Measurements from ENCODE around the gene BCO2.
"Not testable (repeated sequence)": the region's sequence is repeated elsewhere in the genome, so short reads cannot be mapped to it uniquely, and the experiment has no call there.

Gene BCO2, protein sequence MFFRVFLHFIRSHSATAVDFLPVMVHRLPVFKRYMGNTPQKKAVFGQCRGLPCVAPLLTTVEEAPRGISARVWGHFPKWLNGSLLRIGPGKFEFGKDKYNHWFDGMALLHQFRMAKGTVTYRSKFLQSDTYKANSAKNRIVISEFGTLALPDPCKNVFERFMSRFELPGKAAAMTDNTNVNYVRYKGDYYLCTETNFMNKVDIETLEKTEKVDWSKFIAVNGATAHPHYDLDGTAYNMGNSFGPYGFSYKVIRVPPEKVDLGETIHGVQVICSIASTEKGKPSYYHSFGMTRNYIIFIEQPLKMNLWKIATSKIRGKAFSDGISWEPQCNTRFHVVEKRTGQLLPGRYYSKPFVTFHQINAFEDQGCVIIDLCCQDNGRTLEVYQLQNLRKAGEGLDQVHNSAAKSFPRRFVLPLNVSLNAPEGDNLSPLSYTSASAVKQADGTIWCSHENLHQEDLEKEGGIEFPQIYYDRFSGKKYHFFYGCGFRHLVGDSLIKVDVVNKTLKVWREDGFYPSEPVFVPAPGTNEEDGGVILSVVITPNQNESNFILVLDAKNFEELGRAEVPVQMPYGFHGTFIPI

DNA sequence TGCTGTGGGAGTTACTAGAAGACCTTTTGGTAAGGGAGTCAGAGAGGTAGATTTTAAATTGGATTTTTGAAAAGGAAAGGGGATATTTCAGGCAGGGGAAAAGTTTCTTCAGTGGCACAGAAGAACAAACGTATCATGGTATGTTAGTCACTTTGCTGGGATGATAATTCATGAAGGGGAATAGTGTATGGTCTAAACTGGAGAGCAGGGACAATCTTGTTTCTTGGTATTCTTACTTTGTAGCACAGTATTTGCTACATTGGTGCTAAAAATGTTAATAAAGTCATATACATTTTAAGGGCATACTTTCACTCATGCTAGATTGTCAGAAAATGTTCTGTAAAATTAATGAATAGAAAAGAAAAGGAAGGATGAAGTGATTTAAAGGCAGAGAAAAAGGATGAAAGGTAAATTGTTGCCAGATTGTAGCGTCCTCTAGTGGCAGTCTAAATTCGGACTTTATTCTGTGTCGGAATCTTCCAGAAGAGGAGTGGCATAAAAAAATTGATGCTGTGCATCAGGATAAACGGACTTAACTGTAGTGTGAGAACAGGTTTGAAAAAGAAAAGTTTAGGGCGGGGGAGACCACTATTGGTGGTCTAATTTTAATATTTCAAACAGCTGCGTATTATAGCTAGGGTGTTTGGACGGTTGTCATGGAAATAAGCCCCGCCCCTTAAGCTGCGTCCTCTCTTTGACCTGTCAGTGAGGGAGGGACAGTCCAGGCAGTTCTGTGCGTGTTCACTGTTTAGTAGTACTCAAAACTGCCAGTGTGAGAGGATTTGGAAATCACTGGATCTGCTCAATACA, at the start of gene BCO2:
TSS of gene BCO2 (plus strand) at position 724 of the 810 bp plus-strand sequence. CDS start 90 bp downstream, outside the sequence.
- peak; percentile 75 for DNase-seq

GRCh38 chr11:112127056-112127455, 48.3 kb upstream of the BCO2 start:
- no peak for DNase-seq

DNA sequence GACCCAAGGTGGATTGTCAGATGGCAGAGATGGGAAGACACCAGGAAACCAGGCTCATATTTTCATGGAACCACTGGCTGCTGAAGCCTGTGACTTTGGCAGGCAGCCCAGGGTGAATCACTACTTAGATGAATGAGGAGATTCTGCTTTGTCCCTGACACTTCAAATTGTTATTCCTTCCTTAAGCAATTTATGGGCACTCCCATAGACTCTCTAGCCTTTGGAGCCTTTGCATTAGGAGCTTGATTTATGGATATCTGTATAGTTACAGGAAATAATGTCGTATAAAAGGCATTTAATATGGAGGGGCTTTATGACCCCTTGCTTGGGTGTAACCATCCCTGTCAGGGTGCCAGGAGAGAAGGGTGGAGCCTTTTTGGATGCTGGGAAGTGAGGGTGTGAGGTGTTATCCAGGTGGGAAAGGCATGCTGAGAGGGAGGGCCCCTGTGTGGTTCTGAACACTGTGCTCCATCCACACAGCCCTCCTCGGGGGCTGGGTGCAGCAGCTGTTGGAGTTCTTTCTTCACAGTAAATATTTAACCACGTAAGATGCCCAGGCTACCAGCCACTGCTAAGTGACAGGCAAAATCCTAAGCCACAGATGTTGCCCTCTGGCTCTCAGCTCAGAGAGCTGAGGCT, 46.7 kb upstream of the BCO2 start:
- peak; percentile 62 for DNase-seq

GRCh38 chr11:112129656-112130055, 45.7 kb upstream of the BCO2 start:
- DNase-seq = peak; percentile 79

- no peak for DNase-seq
These were observed 42.6 kb upstream of the BCO2 start for GRCh38 chr11:112132737-112133136.

- no peak for DNase-seq
These were observed 40.8 kb upstream of the BCO2 start for GRCh38 chr11:112134473-112134872.

DNA sequence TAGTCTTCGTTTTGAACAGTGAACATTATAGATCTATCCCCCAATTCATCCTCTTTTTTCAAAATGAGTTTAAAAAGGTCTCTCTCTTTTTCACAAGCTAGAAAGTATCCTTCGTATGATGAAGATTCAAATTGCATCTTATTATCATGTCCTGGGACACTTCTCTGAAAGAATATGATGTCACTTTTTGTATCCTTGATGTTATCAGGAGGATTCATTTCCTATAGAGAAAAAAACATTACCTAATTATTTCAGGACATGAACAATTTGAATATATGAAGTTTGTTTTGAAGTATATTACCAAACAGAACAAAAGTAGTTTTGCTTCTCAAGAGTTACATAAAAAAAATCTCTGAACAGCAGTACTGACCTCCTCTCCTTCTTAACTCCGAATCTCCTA, 31.7 kb upstream of the BCO2 start:
- no peak for DNase-seq

DNA sequence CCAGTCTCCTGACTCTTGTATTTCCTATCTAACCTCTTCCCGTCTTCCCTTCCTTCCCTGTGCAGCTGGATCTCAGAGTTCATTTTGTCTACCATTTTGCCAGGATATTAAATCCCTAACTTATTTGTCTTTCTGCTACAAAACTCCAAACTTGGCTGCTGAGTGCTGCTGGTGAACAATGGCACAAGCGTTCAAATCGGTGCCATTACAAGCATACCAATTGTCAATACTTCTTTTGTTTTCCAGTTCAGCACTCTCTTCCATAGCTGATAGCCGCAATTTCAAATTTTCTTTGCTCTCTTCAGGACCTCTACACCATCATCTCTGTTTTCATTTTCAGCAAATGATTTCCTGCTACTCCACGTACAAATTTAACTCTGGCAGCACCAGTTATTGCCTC, 24.8 kb upstream of the BCO2 start:
- DNase-seq = no peak

DNA sequence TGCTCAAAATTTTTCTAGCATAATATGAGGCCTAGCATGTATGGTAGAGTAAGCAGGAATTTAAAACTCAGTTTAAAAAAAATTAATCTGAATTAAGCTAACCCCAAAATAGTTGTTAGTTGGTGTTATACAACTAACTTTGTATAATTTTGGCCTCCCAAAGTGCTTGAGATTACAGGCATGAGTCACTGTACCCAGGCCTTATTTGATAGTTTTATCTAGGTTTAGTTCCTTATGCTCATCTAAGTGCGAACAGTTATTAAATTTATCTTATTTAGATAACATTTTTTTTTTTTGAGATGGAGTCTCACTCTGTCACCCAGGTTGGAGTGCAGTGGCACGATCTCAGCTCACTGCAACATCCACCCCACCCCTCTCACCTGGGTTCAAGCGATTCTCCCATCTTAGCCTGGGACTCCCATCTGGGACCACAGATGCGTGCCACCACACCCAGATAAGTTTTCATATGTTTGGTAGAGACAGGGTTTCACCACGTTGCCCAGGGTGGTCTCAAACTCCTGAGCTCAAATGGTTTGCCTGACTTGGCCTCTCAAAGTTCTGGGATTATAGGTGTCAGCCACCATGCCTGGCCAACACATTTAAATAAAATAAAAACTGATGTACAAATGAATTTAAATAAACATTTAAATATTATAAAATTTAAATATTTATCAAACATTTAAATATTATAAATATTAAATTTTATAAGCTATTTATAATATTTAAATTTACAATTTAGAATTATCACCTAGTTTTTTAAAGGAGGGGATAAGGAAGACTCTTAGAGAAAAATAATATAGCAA, 19.0 kb upstream of the BCO2 start:
- no peak for DNase-seq

DNA sequence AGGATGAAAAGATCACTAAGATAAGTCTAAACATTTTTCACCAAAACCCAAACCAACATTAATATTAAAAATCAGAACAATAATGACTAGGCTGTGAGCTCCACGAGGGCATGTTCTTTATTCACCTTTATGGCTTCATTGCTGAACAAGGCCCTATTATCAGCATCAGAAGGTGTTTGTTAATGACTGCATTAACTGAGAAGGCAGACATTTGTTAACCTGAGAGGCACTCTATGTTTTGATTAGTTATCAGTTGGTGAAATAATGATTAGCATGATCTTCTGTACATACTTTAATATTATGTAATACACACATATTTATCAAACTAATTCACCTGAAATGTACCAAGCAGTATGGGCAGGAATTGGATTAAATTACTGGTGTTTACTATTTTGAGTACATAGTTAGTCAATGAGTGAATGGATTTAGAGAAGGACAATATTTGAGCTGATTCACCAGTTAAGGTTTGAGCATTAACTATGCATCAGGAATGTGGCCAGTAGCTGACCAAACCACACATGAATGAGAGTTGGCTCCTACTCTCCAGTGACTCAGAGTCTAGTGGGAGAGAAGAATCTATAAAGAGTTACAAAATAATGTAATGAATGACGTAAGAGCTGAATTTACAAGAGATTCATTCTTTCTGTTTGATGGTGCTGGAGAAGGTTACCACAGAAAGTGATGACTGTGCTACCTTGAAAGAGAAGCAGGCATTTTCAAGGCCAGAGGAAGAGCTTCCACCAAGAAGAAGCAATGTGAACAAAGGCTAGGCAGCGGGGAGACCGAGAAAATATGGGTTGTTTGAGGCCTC, 18.2 kb upstream of the BCO2 start:
- DNase-seq = peak; percentile 96

- peak; percentile 73 for DNase-seq
These were observed 15.9 kb upstream of the BCO2 start for GRCh38 chr11:112159098-112160065.

DNA sequence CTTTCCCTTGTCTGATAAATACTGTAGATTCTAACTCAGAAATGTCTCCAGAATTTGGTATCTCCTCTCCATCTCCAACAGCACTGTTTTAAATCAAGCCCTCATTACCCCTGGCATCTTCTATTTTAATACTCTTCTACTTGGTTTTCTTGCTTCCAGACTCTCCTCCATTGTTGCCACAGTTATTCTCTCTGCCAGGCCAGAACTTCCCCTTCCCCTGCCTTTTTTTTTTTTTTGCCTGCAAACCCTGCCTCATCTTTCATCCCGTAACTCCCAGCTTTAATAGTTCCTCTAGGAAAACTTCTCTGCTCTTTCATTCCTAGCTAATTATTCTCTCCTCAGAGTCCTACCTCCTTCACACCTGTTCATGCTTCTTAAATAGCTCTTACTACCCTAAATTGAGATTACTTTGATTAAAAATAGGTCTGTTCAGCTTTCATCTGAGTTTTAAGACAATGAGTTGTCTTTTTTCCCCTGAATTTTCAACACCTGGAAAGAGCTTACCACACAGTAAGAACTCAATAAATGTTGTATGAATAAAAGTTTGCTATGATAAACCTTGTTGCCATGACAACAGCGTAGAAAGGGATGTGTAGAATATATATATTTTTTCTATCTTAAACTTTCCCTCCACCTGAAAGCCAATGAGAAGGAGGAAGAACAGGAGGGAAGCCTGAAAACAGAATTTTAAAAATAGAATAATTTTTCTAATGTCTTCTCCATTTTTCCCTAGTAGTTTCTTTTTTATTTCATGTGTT, 15.0 kb upstream of the BCO2 start:
- peak; percentile 27 for DNase-seq

GRCh38 chr11:112161012-112161411, 14.3 kb upstream of the BCO2 start:
- peak; percentile 59 for DNase-seq

DNA sequence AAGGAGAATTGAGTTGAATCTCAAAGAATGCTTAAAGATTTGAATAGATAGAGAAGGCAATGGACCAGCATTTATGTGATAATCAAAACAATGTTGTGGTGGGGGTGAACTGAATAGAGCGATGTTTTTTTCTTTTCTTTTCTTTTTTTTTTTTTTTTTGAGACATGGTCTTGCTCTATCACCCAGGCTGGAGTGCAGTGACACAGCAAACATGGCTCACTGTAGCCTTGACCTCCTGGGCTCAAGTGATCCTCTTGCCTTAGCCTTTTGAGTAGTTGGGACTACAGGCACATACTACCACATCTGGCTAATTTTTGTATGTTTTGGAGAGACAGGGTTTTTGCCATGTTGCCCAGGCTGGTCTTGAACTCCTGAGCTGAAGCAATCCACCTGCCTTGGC, 13.1 kb upstream of the BCO2 start:
- DNase-seq = not testable (repeated sequence)

DNA sequence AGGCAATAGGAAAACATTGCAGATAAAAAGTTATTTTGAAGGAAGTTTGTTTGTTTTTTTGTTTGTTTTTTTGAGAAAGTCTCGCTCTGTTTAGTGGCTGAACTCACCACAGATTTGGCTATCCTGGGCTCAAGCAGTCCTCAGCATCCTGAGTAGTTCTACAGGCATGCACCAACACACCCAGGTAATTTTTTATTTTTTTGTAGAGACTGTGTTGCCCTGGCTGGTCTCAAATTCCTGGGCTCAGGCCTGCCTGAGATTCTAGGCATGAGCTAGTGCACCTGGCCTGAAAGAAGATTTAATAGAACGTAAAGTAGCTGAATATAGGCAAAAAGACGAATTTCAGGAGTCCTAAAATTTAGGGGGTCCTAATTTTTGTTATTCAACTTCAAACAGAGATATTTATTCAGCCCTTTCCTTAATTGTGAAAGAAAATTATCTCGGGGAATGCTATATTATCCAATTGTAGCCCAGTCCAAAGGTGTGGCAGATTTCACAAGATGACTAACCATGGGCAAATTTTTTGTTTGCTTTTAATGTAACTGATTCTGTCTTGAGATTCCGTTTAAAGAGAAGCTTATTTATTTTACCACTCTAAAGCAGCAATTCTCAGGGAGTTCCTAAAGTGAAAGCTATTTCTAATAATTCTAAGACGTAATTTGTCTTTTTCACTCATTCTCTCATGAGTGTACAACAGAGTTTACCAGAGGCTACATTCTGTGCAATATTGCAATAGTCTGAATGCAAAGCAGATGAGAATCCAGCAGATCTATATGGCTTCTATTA, 12.4 kb upstream of the BCO2 start:
- peak; percentile 43 for DNase-seq

DNA sequence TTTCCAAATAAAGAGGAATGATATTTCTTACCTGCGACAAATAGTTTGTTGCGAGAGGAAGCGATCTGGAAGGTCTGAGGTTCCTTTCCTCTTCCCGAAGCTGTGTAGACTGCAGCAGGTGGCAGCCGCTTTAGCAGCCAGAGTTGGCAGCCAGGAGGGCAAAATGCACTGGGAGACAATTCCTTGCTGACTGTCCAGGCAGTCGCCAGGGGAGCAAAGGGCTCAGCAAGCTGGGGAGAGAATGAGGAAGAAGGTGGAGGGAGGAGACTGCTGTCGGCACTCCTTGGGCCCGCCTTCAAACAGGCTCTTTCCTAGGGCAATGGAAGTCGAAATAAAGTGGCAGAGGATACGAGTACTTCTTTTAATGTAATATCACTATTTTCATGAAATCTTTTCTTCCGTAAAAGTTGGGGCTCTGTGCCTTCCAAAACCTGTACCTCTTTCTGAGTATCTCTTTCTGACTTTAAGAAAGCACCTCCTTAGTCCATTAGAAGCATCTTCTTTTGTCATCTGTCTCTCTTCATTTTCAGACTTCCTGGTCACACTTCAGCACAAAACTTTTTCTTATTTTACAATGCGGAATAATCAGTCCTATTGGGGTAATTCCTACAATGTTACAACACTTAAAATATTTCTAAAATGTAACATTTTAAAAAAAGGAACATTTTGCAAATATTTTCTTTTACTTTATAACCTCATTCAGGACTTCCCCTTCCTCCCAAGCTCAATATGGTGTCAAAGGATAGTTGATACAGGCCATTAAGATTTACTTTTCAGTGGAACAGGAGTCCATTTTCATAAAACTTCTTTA, 11.2 kb upstream of the BCO2 start, which contains the start of gene IL18:
TSS of gene IL18 (minus strand) at position 220 of the 811 bp plus-strand sequence. CDS start 9,041 bp downstream, outside the sequence.
- DNase-seq = peak; percentile 82

GRCh38 chr11:112165049-112165448, 10.3 kb upstream of the BCO2 start:
- no peak for DNase-seq

Data from suppressor macrophage treated with lipopolysaccharide for 4 hours (primary cell).